GM12865 (cell line): ENCODE results near the gene PTPRN2.

Source experiments
- DNase-seq: peaks from one replicate; pipeline ENCODE4 v3.0.0; 2010; ENCODE audit warnings: low read depth
- H3K4me3 ChIP-seq: 2 replicates; pipeline ENCODE4 v1.5.1; 2011; ENCODE audit warnings: mild to moderate bottlenecking, low read depth, low read length, control low read depth
- TF ChIP-seq, protein P1 (sequence below): IDR thresholded peaks from 2 replicates; pipeline ENCODE4 v1.5.1; 2011; ENCODE audit warnings: low read length, control low read depth, low read depth, inconsistent platforms; ENCODE audit not compliant: insufficient read depth; ENCODE audit errors: missing control alignments

The PTPRN2 gene

DNA sequence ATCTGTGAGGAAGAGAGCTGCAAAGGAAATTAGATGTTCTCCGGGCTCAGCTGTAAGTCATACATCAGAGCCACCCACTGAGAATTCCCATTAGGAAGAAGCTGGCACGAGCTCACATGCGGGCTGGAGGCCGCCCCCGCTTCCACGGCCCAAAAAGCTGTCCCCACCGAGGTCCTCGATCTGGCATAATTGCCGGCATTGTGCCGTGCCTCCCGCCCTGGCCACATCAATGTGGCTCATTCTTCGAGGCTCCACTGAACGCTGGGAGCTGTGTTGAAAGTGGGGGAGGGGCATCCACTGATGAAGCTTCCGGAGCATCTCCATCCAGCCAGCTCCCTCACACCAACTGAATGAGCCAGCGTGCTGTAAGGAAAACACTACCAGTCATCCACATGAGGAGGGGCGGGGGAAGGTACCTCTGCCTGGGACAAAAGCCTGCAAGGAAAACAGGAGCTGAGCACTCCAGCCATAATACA is 173.1 kb downstream of the PTPRN2 start:
- H3K4me3 ChIP-seq, result no peak overlapping the region
- TF ChIP-seq, protein P1, sequence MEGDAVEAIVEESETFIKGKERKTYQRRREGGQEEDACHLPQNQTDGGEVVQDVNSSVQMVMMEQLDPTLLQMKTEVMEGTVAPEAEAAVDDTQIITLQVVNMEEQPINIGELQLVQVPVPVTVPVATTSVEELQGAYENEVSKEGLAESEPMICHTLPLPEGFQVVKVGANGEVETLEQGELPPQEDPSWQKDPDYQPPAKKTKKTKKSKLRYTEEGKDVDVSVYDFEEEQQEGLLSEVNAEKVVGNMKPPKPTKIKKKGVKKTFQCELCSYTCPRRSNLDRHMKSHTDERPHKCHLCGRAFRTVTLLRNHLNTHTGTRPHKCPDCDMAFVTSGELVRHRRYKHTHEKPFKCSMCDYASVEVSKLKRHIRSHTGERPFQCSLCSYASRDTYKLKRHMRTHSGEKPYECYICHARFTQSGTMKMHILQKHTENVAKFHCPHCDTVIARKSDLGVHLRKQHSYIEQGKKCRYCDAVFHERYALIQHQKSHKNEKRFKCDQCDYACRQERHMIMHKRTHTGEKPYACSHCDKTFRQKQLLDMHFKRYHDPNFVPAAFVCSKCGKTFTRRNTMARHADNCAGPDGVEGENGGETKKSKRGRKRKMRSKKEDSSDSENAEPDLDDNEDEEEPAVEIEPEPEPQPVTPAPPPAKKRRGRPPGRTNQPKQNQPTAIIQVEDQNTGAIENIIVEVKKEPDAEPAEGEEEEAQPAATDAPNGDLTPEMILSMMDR, result no peak
- DNase-seq, result no peak

- no peak overlapping the region for H3K4me3 ChIP-seq
- DNase-seq, result no peak
- TF ChIP-seq, protein P1, result no peak
These were observed 173.6 kb downstream of the PTPRN2 start for GRCh38 chr7:158414002-158414401.

DNA sequence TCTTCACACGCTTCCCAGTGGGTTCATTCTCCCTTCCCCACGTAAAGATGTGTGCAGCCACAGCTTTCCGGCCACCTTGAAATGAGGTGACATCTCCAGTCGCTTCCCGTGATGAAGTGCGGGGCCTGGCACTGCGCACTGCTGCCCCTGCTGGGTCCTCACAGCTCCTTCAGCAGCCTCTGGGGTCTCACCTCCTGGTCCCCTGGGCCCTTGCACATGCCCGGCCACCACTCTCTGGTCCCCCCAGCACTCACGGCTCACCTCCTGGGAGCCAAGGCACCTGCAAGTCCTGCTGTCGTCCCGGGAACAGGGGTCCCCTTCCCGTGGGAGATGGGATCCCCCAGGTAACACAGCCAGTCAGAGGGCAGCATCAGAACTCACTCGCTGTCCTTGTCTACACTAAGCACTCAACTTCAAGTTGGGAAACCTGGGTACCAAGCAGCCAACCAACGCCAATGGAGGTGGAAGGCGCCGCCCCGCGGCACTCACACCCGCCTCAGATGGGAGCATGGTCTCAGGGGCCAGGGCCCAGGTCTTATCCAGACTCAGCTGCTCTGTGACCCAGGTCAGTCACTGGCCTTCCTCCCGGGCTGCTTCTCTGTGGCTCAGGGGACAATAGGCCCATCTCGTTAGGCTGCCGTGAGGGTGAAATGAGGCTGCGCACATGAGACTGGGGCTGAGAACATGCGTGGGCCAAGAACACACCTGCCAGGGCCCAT is 176.2 kb downstream of the PTPRN2 start:
- TF ChIP-seq, protein P1, result no peak
- no peak for DNase-seq
- H3K4me3 ChIP-seq, result no peak overlapping the region

GRCh38 chr7:158410720-158411119 is 176.9 kb downstream of the PTPRN2 start:
- no peak for DNase-seq
- H3K4me3 ChIP-seq, result no peak overlapping the region
- TF ChIP-seq, protein P1, result no peak

DNA sequence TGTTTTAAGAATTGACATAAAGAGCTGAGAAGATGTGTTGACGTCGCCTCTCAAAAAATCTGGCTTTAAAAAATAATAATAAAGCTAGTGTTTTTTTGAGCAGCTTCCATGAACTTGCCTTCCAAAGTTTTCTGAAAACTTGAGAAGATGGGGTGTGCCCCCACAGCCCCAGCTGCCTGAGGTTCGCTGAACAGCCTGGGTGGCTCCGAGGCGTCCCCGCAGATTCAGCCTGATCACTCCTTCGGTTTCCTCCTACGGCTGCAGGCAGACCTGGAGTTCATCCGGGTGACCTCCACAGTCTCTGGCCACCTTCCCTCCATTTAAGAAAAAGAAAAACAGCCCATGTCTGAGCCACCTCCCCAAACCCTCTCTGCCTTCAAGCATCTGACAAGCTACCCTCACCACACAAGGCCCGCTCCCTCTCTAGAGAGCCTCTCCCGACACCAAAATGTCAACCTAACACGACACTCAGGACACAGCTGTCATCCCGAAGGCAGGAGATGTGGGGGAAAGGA is 177.8 kb downstream of the PTPRN2 start:
- H3K4me3 ChIP-seq, result no peak overlapping the region
- TF ChIP-seq, protein P1, result no peak
- no peak for DNase-seq

- DNase-seq, result no peak
These were observed 178.5 kb downstream of the PTPRN2 start for GRCh38 chr7:158409120-158409519.

More at GRCh38 chr7:158409120-158409519, 178.5 kb downstream of the PTPRN2 start:
- TF ChIP-seq, protein P1, result no peak
- H3K4me3 ChIP-seq, result no peak overlapping the region
